Stomach (tissue), 9 donors: ENCODE measurements around the gene STRIP1. TPM values are rescaled to one million over a fixed set of nuclear protein-coding genes. Genes with fewer than 3 reads are reported as not detected.

Experiments used
- DNase-seq, 2 donors: peaks; one replicate each; pipeline versions ENCODE4 v3.0.0 to v3.0.0-alpha.2; 2013 to 2019
- H3K27ac ChIP-seq, 5 donors: fragments of 200-600 bp in 4 of 5; sonication (generic) in 4 of 5; one replicate each; pipeline ENCODE4 v1.5.1; 2013 to 2019; ENCODE audit warnings: mild to moderate bottlenecking in 1 of 5, moderate library complexity in 1 of 5
- H3K27me3 ChIP-seq, 3 donors: fragments of 200-600 bp; sonication (generic); one replicate each; pipeline ENCODE4 v1.5.1; 2017 to 2019; ENCODE audit warnings: mixed run types in 1 of 3
- H3K36me3 ChIP-seq, 4 donors: fragments of 200-600 bp; sonication (generic); 1 replicate in 3 of 4; 2 replicates in 1 of 4; pipeline ENCODE4 v1.5.1; 2016 to 2019
- H3K4me1 ChIP-seq, 4 donors: fragments of 200-600 bp; sonication (generic); one replicate each; pipeline ENCODE4 v1.5.1; 2016 to 2019
- H3K4me3 ChIP-seq, 4 donors: fragments of 200-600 bp; sonication (generic) in 3 of 4; one replicate each; pipeline ENCODE4 v1.5.1; 2016 to 2019; ENCODE audit warnings: mild to moderate bottlenecking in 1 of 4
- H3K9me3 ChIP-seq, 4 donors: fragments of 200-600 bp; sonication (generic); one replicate each; pipeline ENCODE4 v1.5.1; 2016 to 2019
- CTCF ChIP-seq, 7 experiments: fragments of 450-650 bp in 4 of 7; fragments of 200-600 bp in 3 of 7; sonication (generic) in 3 of 7; IDR thresholded peaks; one replicate each; pipeline ENCODE4 v1.5.1; 2016 to 2019; ENCODE audit warnings: antibody characterized with exemption in 7 of 7, control low read depth in 2 of 7, mild to moderate bottlenecking in 1 of 7
- EP300 ChIP-seq: sonication (generic); formaldehyde crosslinking; IDR thresholded peaks from one replicate; pipeline ENCODE4 v1.6.1; 2017; ENCODE audit warnings: antibody characterized with exemption
- POLR2A ChIP-seq, 4 donors: fragments of 450-650 bp; IDR thresholded peaks; one replicate each; pipeline ENCODE4 v1.6.1; 2016; ENCODE audit warnings: antibody characterized with exemption in 4 of 4, control low read depth in 2 of 4, mild to moderate bottlenecking in 1 of 4, moderate library complexity in 1 of 4
- POLR2AphosphoS5 ChIP-seq, 3 donors: sonication (generic); formaldehyde crosslinking; IDR thresholded peaks; one replicate each; pipeline ENCODE4 v1.6.1; 2016; ENCODE audit warnings: antibody characterized with exemption in 3 of 3
- WGBS, 5 donors: extraction: QIAGEN DNeasy Blood & Tissue Kit in 3 of 5; methylation state at CpG; one replicate each; pipeline versions ENCODE4 v1.1.5 to v1.1.7; 2013 to 2018; 5-methylcytosine and 5-hydroxymethylcytosine counted together
- intact Hi-C: fragments of 100-400 bp; cut with DNase I; formaldehyde crosslinking; loops from one replicate; pipeline ENCODE4 v1.15.1; 2023; ENCODE audit warnings: low total_unique reads
- polyA plus RNA-seq, 3 donors: library from polyadenylated mRNA; stranded (reverse); fragments of 200-250 nt; gene quantifications; one replicate each; pipeline ENCODE4 v1.2.3, GENCODE V29; 2013
- total RNA-seq, 5 donors: library from RNA; depleted of rRNA; stranded (reverse); fragments of >200 nt; gene quantifications; one replicate each; pipeline versions ENCODE4 v1.1.0 to v1.2.3, GENCODE V29; 2014 to 2016
- donor health status: healthy with polysubstance abuse.
- donor health status: Bipolar disorder and iron deficiency.
- donor health status: healthy.

The STRIP1 gene
- total and polyA plus RNA-seq, 8 donors: 6.7 to 262 (median 47.3) TPM

DNA sequence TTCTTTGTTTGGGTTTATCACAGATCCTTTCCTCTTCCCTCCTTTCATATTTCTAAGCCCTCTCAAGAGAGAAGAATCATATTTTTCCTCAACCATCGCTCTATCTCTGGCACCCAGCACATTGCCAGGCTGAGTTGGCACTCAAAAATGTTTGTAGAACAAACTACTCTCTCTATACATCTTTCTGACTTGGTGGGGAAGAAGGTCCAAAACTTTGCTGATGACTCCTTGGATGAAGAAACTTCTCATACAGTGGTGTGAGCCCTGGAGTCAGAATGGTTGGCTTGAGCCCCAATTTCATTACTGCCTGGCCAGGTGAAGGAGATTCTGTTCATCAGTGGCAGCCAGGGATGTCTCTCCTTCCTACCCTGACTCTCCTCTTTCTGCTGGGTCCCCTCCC, 24.2 kb downstream of the STRIP1 start:
- intact Hi-C loops: no loop called here
- Histone ChIP-seq H3K4me1 (no peaks in the 10 kb centered on the region), H3K4me3 (no peak overlapping the region), H3K36me3 (peaks cover 41 to 80% (median 73%) of the 10 kb centered on the region in 4 donors), H3K27ac (no peak overlapping the region), H3K9me3 (no peaks in the 10 kb centered on the region), H3K27me3 (no peaks in the 10 kb centered on the region)
- no peak for TF ChIP-seq POLR2A (IDR thresholded peaks at IDR 0.05)
- no peak for TF ChIP-seq POLR2AphosphoS5 (IDR thresholded peaks at IDR 0.05)
- TF ChIP-seq EP300: no peak
- no peak for TF ChIP-seq CTCF (IDR thresholded peaks at IDR 0.05)
- DNase-seq: no peak
- 60 to 73% (median 69%) methylated on average over 1 of the region's 1 CpG for WGBS, 5 donors

DNA sequence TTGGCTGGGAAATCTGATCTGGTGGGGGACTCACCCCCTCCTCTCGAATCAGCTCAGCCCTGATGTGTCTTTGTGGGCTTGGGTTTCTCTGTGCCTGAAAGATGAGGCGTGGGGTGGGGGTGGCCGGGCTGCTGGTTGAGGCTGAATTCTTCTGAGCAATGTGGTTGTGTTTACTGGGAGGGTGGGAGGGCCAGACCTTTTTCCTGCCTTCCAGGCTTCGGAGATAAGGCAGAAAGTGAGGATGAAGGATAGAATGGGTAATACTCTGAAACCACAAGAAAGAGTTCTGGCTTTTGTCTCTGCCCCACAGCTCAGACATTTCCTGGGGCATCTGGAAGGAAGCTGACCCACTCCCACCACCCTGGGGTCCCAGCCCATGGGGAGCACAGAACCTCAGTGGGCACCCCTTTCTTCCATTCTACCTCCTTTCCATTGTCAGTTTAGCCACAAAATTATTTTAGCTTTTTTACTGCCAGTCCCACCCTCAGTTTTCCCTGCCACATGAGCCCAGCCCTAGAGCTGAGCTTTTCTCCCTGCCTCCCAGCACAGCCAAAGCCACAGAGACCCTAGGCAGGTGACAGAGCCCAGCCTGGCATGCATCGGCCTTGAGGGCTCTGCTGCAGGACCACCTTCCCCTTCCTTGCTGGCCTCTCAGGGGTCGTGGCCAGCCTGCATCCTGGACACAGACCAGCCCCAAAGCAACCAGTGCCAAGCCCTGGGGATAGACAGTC, 24.9 kb downstream of the STRIP1 start:
- 70 to 84% (median 79%) methylated on average over 6 of the region's 6 CpGs for WGBS, 5 donors
- Histone ChIP-seq H3K27me3 (no peaks in the 10 kb centered on the region), H3K36me3 (peaks cover 34 to 73% (median 66%) of the 10 kb centered on the region in 4 donors), H3K27ac (no peak overlapping the region), H3K4me1 (no peaks in the 10 kb centered on the region), H3K4me3 (no peak overlapping the region), H3K9me3 (no peaks in the 10 kb centered on the region)
- TF ChIP-seq EP300 (no peak), POLR2AphosphoS5 (IDR thresholded peaks at IDR 0.05) (no peak), POLR2A (IDR thresholded peaks at IDR 0.05) (no peak), CTCF (IDR thresholded peaks at IDR 0.05) (no peak)
- intact Hi-C loops: no loop called here
- no peak for DNase-seq

GRCh38 chr1:110060034-110060661, 25.7 kb downstream of the STRIP1 start:
- H3K4me1 ChIP-seq: no peaks in the 10 kb centered on the region
- H3K27ac ChIP-seq: no peak overlapping the region
- H3K27me3 ChIP-seq: no peaks in the 10 kb centered on the region
- peak; percentile 50 to 58 for DNase-seq
- no peak overlapping the region for H3K4me3 ChIP-seq
- 79 to 93% (median 90%) methylated on average over 7 to 9 of the region's 9 CpGs for WGBS, 5 donors
- TF ChIP-seq POLR2A (IDR thresholded peaks at IDR 0.05) (no peak), CTCF (IDR thresholded peaks at IDR 0.05) (peak in 5 of 7 experiments; percentile 29 to 75 (median 55))
- peaks cover 25 to 65% (median 57%) of the 10 kb centered on the region in 4 donors for H3K36me3 ChIP-seq
- intact Hi-C loops: no loop called here
- H3K9me3 ChIP-seq: no peaks in the 10 kb centered on the region

- H3K27ac ChIP-seq: no peak overlapping the region
- no peaks in the 10 kb centered on the region for H3K9me3 ChIP-seq
- H3K27me3 ChIP-seq: peaks cover 0 to 1% (median 0%) of the 10 kb centered on the region in 3 donors
- no peaks in the 10 kb centered on the region for H3K4me1 ChIP-seq
- H3K36me3 ChIP-seq: peaks cover 22 to 59% (median 52%) of the 10 kb centered on the region in 4 donors
- no peak for DNase-seq
- no peak for TF ChIP-seq POLR2A (IDR thresholded peaks at IDR 0.05)
- intact Hi-C loops: no loop called here
- WGBS, 5 donors: 92 to 97% (median 96%) methylated on average over 3 to 7 of the region's 7 CpGs
- H3K4me3 ChIP-seq: no peak overlapping the region
Measured at GRCh38 chr1:110060662-110061060, 26.2 kb downstream of the STRIP1 start.

- no peak for DNase-seq
- intact Hi-C loops: no loop called here
Measured at GRCh38 chr1:110061341-110061740, 26.9 kb downstream of the STRIP1 start.

More at GRCh38 chr1:110061341-110061740, 26.9 kb downstream of the STRIP1 start:
- Histone ChIP-seq H3K9me3 (no peaks in the 10 kb centered on the region), H3K4me3 (no peak overlapping the region), H3K4me1 (no peaks in the 10 kb centered on the region), H3K27me3 (peaks cover 0 to 8% (median 0%) of the 10 kb centered on the region in 3 donors), H3K27ac (no peak overlapping the region), H3K36me3 (peaks cover 15 to 53% (median 45%) of the 10 kb centered on the region in 4 donors)
- 93 to 97% (median 96%) methylated on average over 10 of the region's 10 CpGs for whole genome bisulfite sequencing, 5 donors
- no peak for TF ChIP-seq CTCF (IDR thresholded peaks at IDR 0.05)
- no peak for TF ChIP-seq EP300
- no peak for TF ChIP-seq POLR2A (IDR thresholded peaks at IDR 0.05)
- no peak for TF ChIP-seq POLR2AphosphoS5 (IDR thresholded peaks at IDR 0.05)
